K562 (cell line): Measurements from ENCODE around the gene MTF1. TPM values are rescaled to one million over a fixed set of nuclear protein-coding genes. Genes with fewer than 3 reads are reported as not detected.

Experiments used
- CBX2 ChIP-seq: fragments of 200-600 bp; sonication (generic); IDR thresholded peaks from one replicate; pipeline ENCODE4 v1.6.1; 2012; ENCODE audit warnings: mild to moderate bottlenecking, low read length, inconsistent platforms; ENCODE audit not compliant: insufficient read depth, poor library complexity, severe bottlenecking
- CEBPB ChIP-seq: fragments of 450-650 bp; IDR thresholded peaks from 2 replicates; pipeline ENCODE4 v1.6.1; 2016; ENCODE audit warnings: missing genetic modification characterization, missing compliant biosample characterization
- CEBPG ChIP-seq, 3 experiments: fragments of 200-800 bp in 1 of 3; sonication (Bioruptor generic) in 1 of 3; sonication (generic) in 1 of 3; formaldehyde crosslinking in 1 of 3; IDR thresholded peaks in 2 of 3; conservative IDR thresholded peaks in 1 of 3; 2 replicates each; pipeline versions ENCODE4 v1.6.1 to v1.8.0; 2016 to 2022; ENCODE audit warnings: missing compliant biosample characterization in 2 of 3, missing genetic modification characterization in 2 of 3, mild to moderate bottlenecking in 1 of 3, missing genetic modification reagents in 1 of 3
- DACH1 ChIP-seq: fragments of 450-650 bp; IDR thresholded peaks from 2 replicates; pipeline ENCODE4 v1.6.1; 2018; ENCODE audit not compliant: partially characterized antibody
- ETS2 ChIP-seq: IDR thresholded peaks from 2 replicates; pipeline ENCODE4 v1.6.1; 2016; ENCODE audit warnings: borderline replicate concordance, missing genetic modification characterization, mild to moderate bottlenecking, moderate library complexity, missing compliant biosample characterization; ENCODE audit not compliant: poor library complexity, severe bottlenecking
- FOXK1 ChIP-seq: sonication (generic); formaldehyde crosslinking; IDR thresholded peaks from 2 replicates; pipeline ENCODE4 v1.8.0; 2022; ENCODE audit warnings: missing genetic modification reagents, mild to moderate bottlenecking, borderline replicate concordance
- HMG20B ChIP-seq: fragments of 250-450 bp; sonication (Bioruptor Pico); IDR thresholded peaks from 2 replicates; pipeline ENCODE4 v1.5.0; 2021; ENCODE audit warnings: mild to moderate bottlenecking
- MIER1 ChIP-seq: fragments of 450-650 bp; IDR thresholded peaks from 2 replicates; pipeline ENCODE4 v1.6.1; 2016; ENCODE audit warnings: antibody characterized with exemption, mild to moderate bottlenecking, low read depth
- NFE2 ChIP-seq: IDR thresholded peaks from 2 replicates; pipeline ENCODE4 v1.6.1; 2014; ENCODE audit warnings: antibody characterized with exemption, low read depth
- NONO ChIP-seq, 2 experiments: fragments of 200-400 bp in 1 of 2; fragments of 450-650 bp in 1 of 2; formaldehyde crosslinking in 1 of 2; IDR thresholded peaks; 2 replicates each; pipeline ENCODE4 v1.6.1; 2017; ENCODE audit warnings: low read depth in 2 of 2, mild to moderate bottlenecking in 2 of 2, moderate library complexity in 2 of 2, low read length in 1 of 2
- PBX2 ChIP-seq, 2 experiments: IDR thresholded peaks in 1 of 2; conservative IDR thresholded peaks in 1 of 2; 2 replicates each; pipeline ENCODE4 v1.6.1; 2016; ENCODE audit warnings: low read depth in 2 of 2, mild to moderate bottlenecking in 1 of 2, missing compliant biosample characterization in 1 of 2, missing genetic modification characterization in 1 of 2, moderate library complexity in 1 of 2
- RB1 ChIP-seq: fragments of 450-650 bp; IDR thresholded peaks from 2 replicates; pipeline ENCODE4 v1.6.1; 2017; ENCODE audit warnings: low read depth, mild to moderate bottlenecking
- SRSF9 ChIP-seq: fragments of 200-400 bp; formaldehyde crosslinking; IDR thresholded peaks from 2 replicates; pipeline ENCODE4 v1.6.1; 2017; ENCODE audit warnings: low read depth, low read length, borderline replicate concordance
- TGIF2 ChIP-seq: sonication (generic); formaldehyde crosslinking; IDR thresholded peaks from 2 replicates; pipeline ENCODE4 v1.8.1; 2022; ENCODE audit warnings: mild to moderate bottlenecking, missing genetic modification reagents, moderate library complexity
- VEZF1 ChIP-seq: fragments of 200-800 bp; sonication (Bioruptor generic); IDR thresholded peaks from 2 replicates; pipeline ENCODE4 v1.6.1; 2017; ENCODE audit warnings: missing genetic modification characterization, missing compliant biosample characterization
- ZFP91 ChIP-seq: sonication (generic); formaldehyde crosslinking; IDR thresholded peaks from 2 replicates; pipeline ENCODE4 v1.8.0; 2022; ENCODE audit warnings: mild to moderate bottlenecking, missing genetic modification reagents
- ZNF124 ChIP-seq: sonication (generic); formaldehyde crosslinking; IDR thresholded peaks from 2 replicates; pipeline ENCODE4 v1.8.1; 2022; ENCODE audit warnings: missing genetic modification reagents
- ZNF431 ChIP-seq: sonication (generic); formaldehyde crosslinking; IDR thresholded peaks from 2 replicates; pipeline ENCODE4 v1.8.0; 2022; ENCODE audit warnings: mild to moderate bottlenecking, missing genetic modification reagents
- ZNF586 ChIP-seq: fragments of 450-650 bp; formaldehyde crosslinking; conservative IDR thresholded peaks from 2 replicates; pipeline ENCODE4 v1.4.0; 2020; ENCODE audit warnings: mild to moderate bottlenecking, moderate library complexity
- polyA plus RNA-seq, 8 experiments: library from polyadenylated mRNA; depleted of rRNA in 4 of 8; stranded (reverse) in 5 of 8; unstranded in 3 of 8; fragments of >200 nt; fragmentation: Nextera tagmentation in 2 of 8; fragmentation: Illumina TruSeq in 1 of 8; extraction: Ambion mirVana in 2 of 8; extraction: Trizol in 1 of 8; gene quantifications; 2 replicates each; pipeline versions ENCODE4 v1.2.1 to v1.2.3, GENCODE V29; 2011 to 2014; ENCODE audit warnings: inconsistent platforms in 1 of 8, missing spikeins in 1 of 8
- total RNA-seq, 7 experiments: library from RNA; depleted of rRNA in 6 of 7; stranded (reverse); fragments of >200 nt in 6 of 7; fragmentation: Illumina TruSeq in 2 of 7; extraction: Trizol in 2 of 7; gene quantifications; 2 replicates each; pipeline versions ENCODE4 v1.2.1 to v1.2.3, GENCODE V29; 2011 to 2021; ENCODE audit warnings: low replicate concordance in 1 of 7

Gene MTF1
- total and polyA plus RNA-seq, 9 of the 15 experiments (the other 6 are each of a cell fraction or from before 2014, with no cell fraction given) = 1.1 to 12.2 (median 4.3) TPM

- no peak for TF ChIP-seq CEBPG (CRISPR knock-in tag; IDR thresholded peaks at IDR 0.05)
- 0 out of 4 replicates have a peak, but pooled peaks of 1 of the 2 experiments have one; percentile 29 for TF ChIP-seq CEBPG (tag; conservative IDR thresholded peaks at IDR 0.05 in 1 of 2, IDR thresholded peaks at IDR 0.05 in 1 of 2)
- TF ChIP-seq NFE2 = no peak
- TF ChIP-seq ZFP91 (CRISPR knock-in tag) = no peak
- TF ChIP-seq ZNF124 = no peak
- no peak for TF ChIP-seq PBX2 (CRISPR knock-in tag; IDR thresholded peaks at IDR 0.05; ENCODE audit: low read depth)
- TF ChIP-seq PBX2 (tag; conservative IDR thresholded peaks at IDR 0.05; ENCODE audit: low read depth) = peak; percentile 58
- TF ChIP-seq MIER1 = no peak
- TF ChIP-seq ETS2 = no peak
- TF ChIP-seq NONO (IDR thresholded peaks at IDR 0.05; ENCODE audit: low read depth in 2 of 2, low read length in 1 of 2) = no peak
- TF ChIP-seq SRSF9 = no peak
- peak; percentile 71 for TF ChIP-seq CEBPB (tag)
- TF ChIP-seq HMG20B (CRISPR knock-in tag) = no peak
- no peak for TF ChIP-seq FOXK1 (CRISPR knock-in tag)
- no peak for TF ChIP-seq ZNF586 (CRISPR knock-in tag)
- TF ChIP-seq DACH1 = no peak
- no peak for TF ChIP-seq ZNF431 (CRISPR knock-in tag)
- TF ChIP-seq VEZF1 (CRISPR knock-in tag) = peak; percentile 14; the same call in 1 of the 2 replicates
- no peak for TF ChIP-seq TGIF2 (CRISPR knock-in tag)
- TF ChIP-seq CBX2 = no peak
- TF ChIP-seq RB1 = no peak
Observed at GRCh38 chr1:37892151-37893047, 33.0 kb upstream of the MTF1 start (continued).
